Endothelial cell of umbilical vein (primary cell): ENCODE results near the gene CACNA2D1. TPM values are rescaled to one million over a fixed set of nuclear protein-coding genes. Genes with fewer than 3 reads are reported as not detected.

Experiments
- BruUV-seq: library from RNA; stranded (reverse); fragments of 400-500 nt; replicated peaks from 2 replicates; lab custom pipeline; 2021; lab: Mats Ljungman, UMichigan
- CTCF ChIA-PET: fragments of 300-600, 350-600 bp; sonication (Branson Sonifier 250); formaldehyde crosslinking; loops from one replicate; lab custom pipeline; 2021; ENCODE audit warnings: antibody characterized with exemption, inconsistent platforms; lab: Charles Lee
- POLR2A ChIA-PET: fragments of 300-600, 350-600 bp; sonication (Branson Sonifier 250); formaldehyde crosslinking; loops from one replicate; lab custom pipeline; 2021; ENCODE audit warnings: antibody characterized with exemption, inconsistent platforms; lab: Charles Lee
- DNase-seq: peaks from one replicate; pipeline ENCODE4 v3.0.0-alpha.2; 2011; ENCODE audit warnings: low read depth, low spot score
- FAIRE-seq: peaks from 2 replicates; lab custom pipeline; 2011; peaks lifted over from hg19 to GRCh38; lab: Jason Lieb, UNC
- H2AFZ ChIP-seq: 2 replicates; pipeline ENCODE4 v1.6.0; 2012; ENCODE audit warnings: low read depth, low read length, control low read depth, inconsistent platforms
- H3K27ac ChIP-seq: 2 replicates; pipeline ENCODE4 v1.5.1; 2011; ENCODE audit warnings: low read depth, mild to moderate bottlenecking, control low read depth, low read length, moderate library complexity; ENCODE audit not compliant: insufficient read depth
- H3K27me3 ChIP-seq, 2 experiments: 2 replicates each; pipeline versions ENCODE4 v1.6.0 to v1.6.1; 2011; ENCODE audit warnings: low read length in 2 of 2, mixed read lengths in 1 of 2; ENCODE audit not compliant: control insufficient read depth in 2 of 2, insufficient read depth in 2 of 2
- H3K36me3 ChIP-seq, 2 experiments: 2 replicates in 1 of 2; 3 replicates in 1 of 2; pipeline ENCODE4 v1.5.1; 2011; ENCODE audit warnings: low read length in 2 of 2, mild to moderate bottlenecking in 1 of 2, moderate library complexity in 1 of 2; ENCODE audit not compliant: control insufficient read depth in 2 of 2, insufficient read depth in 2 of 2; ENCODE audit errors: extremely low read depth in 1 of 2
- H3K4me1 ChIP-seq: 3 replicates; pipeline ENCODE4 v1.5.1; 2011; ENCODE audit warnings: mild to moderate bottlenecking, low read length; ENCODE audit not compliant: control insufficient read depth, insufficient read depth; ENCODE audit errors: extremely low read depth
- H3K4me2 ChIP-seq: 2 replicates; pipeline ENCODE4 v1.6.1; 2011; ENCODE audit warnings: low read length, control low read depth, mixed read lengths; ENCODE audit not compliant: insufficient read depth
- H3K4me3 ChIP-seq, 3 experiments: fragments of 200-600 bp in 1 of 3; sonication (generic), shearing (Covaris generic) in 1 of 3; replicated peaks in 1 of 3; 2 replicates each; pipeline ENCODE4 v1.5.1; 2011 to 2016; ENCODE audit warnings: control low read depth in 3 of 3, low read length in 3 of 3, mild to moderate bottlenecking in 2 of 3, inconsistent platforms in 1 of 3, low read depth in 1 of 3, moderate library complexity in 1 of 3; ENCODE audit not compliant: insufficient read depth in 1 of 3
- H3K79me2 ChIP-seq: 2 replicates; pipeline ENCODE4 v1.6.0; 2012; ENCODE audit warnings: low read length, inconsistent platforms; ENCODE audit not compliant: control insufficient read depth, insufficient read depth
- H3K9ac ChIP-seq: replicated peaks from 2 replicates; pipeline ENCODE3; 2011; ENCODE audit warnings: low read length, control low read depth; ENCODE audit not compliant: insufficient read depth; ENCODE audit errors: extremely low read depth
- H3K9me1 ChIP-seq: replicated peaks from 3 replicates; pipeline ENCODE4 v1.6.0; 2011; ENCODE audit warnings: mild to moderate bottlenecking, low read length; ENCODE audit not compliant: control insufficient read depth, insufficient read depth; ENCODE audit errors: extremely low read depth
- H3K9me3 ChIP-seq: replicated peaks from 2 replicates; pipeline ENCODE4 v1.5.1; 2012; ENCODE audit warnings: low read length, inconsistent platforms; ENCODE audit not compliant: control insufficient read depth, insufficient read depth
- H4K20me1 ChIP-seq: replicated peaks from 2 replicates; pipeline ENCODE3; 2011; ENCODE audit warnings: mild to moderate bottlenecking, low read length; ENCODE audit not compliant: control insufficient read depth, insufficient read depth; ENCODE audit errors: extremely low read depth
- EZH2 ChIP-seq: IDR thresholded peaks from 2 replicates; pipeline ENCODE4 v1.6.1; 2012; ENCODE audit warnings: borderline replicate concordance, low read depth, mild to moderate bottlenecking, moderate library complexity, low read length, inconsistent platforms; ENCODE audit not compliant: severe bottlenecking
- FOS ChIP-seq: IDR thresholded peaks from 2 replicates; pipeline ENCODE4 v1.6.1; 2011; ENCODE audit warnings: mild to moderate bottlenecking, low read length, moderate library complexity, borderline replicate concordance; ENCODE audit not compliant: insufficient read depth
- GATA2 ChIP-seq: IDR thresholded peaks from 2 replicates; pipeline ENCODE4 v1.7.0; 2011; ENCODE audit warnings: low read depth, mild to moderate bottlenecking, moderate library complexity, mixed read lengths, low read length; ENCODE audit not compliant: insufficient read length, insufficient read depth
- MAX ChIP-seq: IDR thresholded peaks from 2 replicates; pipeline ENCODE4 v1.6.1; 2011; ENCODE audit not compliant: insufficient read depth, insufficient read length
- POLR2A ChIP-seq: IDR thresholded peaks from 2 replicates; pipeline ENCODE4 v1.6.1; 2012; ENCODE audit warnings: low read depth, mild to moderate bottlenecking, control low read depth, low read length
- POLR2AphosphoS5 ChIP-seq: IDR thresholded peaks from 2 replicates; pipeline ENCODE4 v1.6.1; 2012; ENCODE audit warnings: low read depth, mild to moderate bottlenecking, control low read depth, low read length, moderate library complexity; ENCODE audit not compliant: insufficient read depth
- dilution Hi-C: fragments of 300-500 bp; cut with MboI; formaldehyde crosslinking; loops from one replicate; pipeline ENCODE4 v1.15.0; 2019; ENCODE audit warnings: low sequenced_read_pairs; ENCODE audit not compliant: extremely low pct_ligation_motif_present
- intact Hi-C: fragments of 100-400 bp; cut with micrococcal nuclease; formaldehyde crosslinking; loops from one replicate; pipeline ENCODE4 v1.10.0; 2022
- polyA plus RNA-seq, 4 experiments: library from polyadenylated mRNA; depleted of rRNA in 3 of 4; stranded (reverse) in 3 of 4; unstranded in 1 of 4; fragments of >200 nt; gene quantifications; 2 replicates each; pipeline versions ENCODE4 v1.2.1 to v1.2.3, GENCODE V29; 2011 to 2012; ENCODE audit warnings: missing spikeins in 1 of 4
- total RNA-seq: library from RNA; stranded (reverse); gene quantifications from 2 replicates; pipeline ENCODE4 v1.2.3, GENCODE V29; 2021

CACNA2D1 gene
- total and polyA plus RNA-seq, 2 donors (not counting 3 experiments of a cell fraction or from before 2014, with no cell fraction given), result 4.1 to 38.6 TPM

GRCh38 chr7:82049891-82050533 is 393.6 kb downstream of the CACNA2D1 start:
- FAIRE-seq, result peak; percentile 57
- H3K27ac ChIP-seq, result peak overlapping the region; percentile 48
- dilution Hi-C loops, result no loop called here
- ChIA-PET CTCF (interaction anchor here (0.6 to 2.6 kb wide), 6 partner anchors 24 to 556 kb away, joined by 3 to 13 read pairs (median 4); no protein-coding TSS in a partner anchor), POLR2A (no interaction called here)
- no peaks in the 10 kb centered on the region for H3K27me3 ChIP-seq
- H3K4me3 ChIP-seq, result no peak overlapping the region
- H2AFZ ChIP-seq, result no peak overlapping the region
- TF ChIP-seq GATA2 (peak; percentile 20), POLR2A (no peak), POLR2AphosphoS5 (no peak), FOS (peak; percentile 73)
- intact Hi-C loops, result no loop called here
- DNase-seq, result peak; percentile 66
- H3K9me3 ChIP-seq, result no peaks in the 10 kb centered on the region
- no peaks in the 10 kb centered on the region for H3K79me2 ChIP-seq
- no peaks in the 10 kb centered on the region for H3K9me1 ChIP-seq
- H3K4me1 ChIP-seq, result peaks cover 19% of the 10 kb centered on the region
- H4K20me1 ChIP-seq, result no peaks in the 10 kb centered on the region
- H3K36me3 ChIP-seq, result no peaks in the 10 kb centered on the region
- BruUV-seq, result no TSS peak
- peak overlapping the region; percentile 21 for H3K9ac ChIP-seq
- H3K4me2 ChIP-seq, result peak overlapping the region; percentile 53

GRCh38 chr7:82049442-82049841 is 394.1 kb downstream of the CACNA2D1 start:
- H2AFZ ChIP-seq, result peak overlapping the region; percentile 38
- DNase-seq, result no peak
- peak overlapping the region; percentile 53 for H3K4me2 ChIP-seq

More at GRCh38 chr7:82049442-82049841, 394.1 kb downstream of the CACNA2D1 start:
- peak; percentile 14 for TF ChIP-seq GATA2
- TF ChIP-seq EZH2, result no peak
- no peak for TF ChIP-seq MAX
- no peaks in the 10 kb centered on the region for H3K9me1 ChIP-seq
- peak overlapping the region; percentile 21 for H3K9ac ChIP-seq
- H3K27ac ChIP-seq, result peak overlapping the region; percentile 48
- H4K20me1 ChIP-seq, result no peaks in the 10 kb centered on the region
- no TSS peak for BruUV-seq
- FAIRE-seq, result no peak
- CTCF ChIA-PET, result interaction anchor here (1.5 to 2.6 kb wide), 5 partner anchors 185 to 556 kb away, joined by 3 to 13 read pairs (median 5); no protein-coding TSS in a partner anchor
- H3K79me2 ChIP-seq, result no peaks in the 10 kb centered on the region
- H3K27me3 ChIP-seq, result no peaks in the 10 kb centered on the region
- POLR2A ChIA-PET, result no interaction called here
- intact Hi-C loops, result no loop called here
- H3K9me3 ChIP-seq, result no peaks in the 10 kb centered on the region
- H3K4me3 ChIP-seq, result no peak overlapping the region
- H3K36me3 ChIP-seq, result no peaks in the 10 kb centered on the region
- dilution Hi-C loops, result no loop called here
- H3K4me1 ChIP-seq, result peaks cover 17% of the 10 kb centered on the region
